Occipital lobe (tissue), 2 donors: ENCODE results near the gene P2RY2. TPM values are rescaled to one million over a fixed set of nuclear protein-coding genes. Genes with fewer than 3 reads are reported as not detected.
"Not testable (repeated sequence)": the region's sequence is repeated elsewhere in the genome, so short reads cannot be mapped to it uniquely, and the experiment has no call there.

Experiments used
- DNase-seq: peaks from one replicate; lab custom pipeline; 2025; lab: John Stamatoyannopoulos, UW
- total RNA-seq: library from RNA; depleted of rRNA; stranded (reverse); fragments of >200 nt; gene quantifications from one replicate; pipeline ENCODE4 v1.2.3, GENCODE V29; 2014

Gene P2RY2
- total RNA-seq, 1 donor from 2014 or later: not detected

GRCh38 chr11:73226297-73227006 is 8.4 kb downstream of the P2RY2 start:
- no peak for DNase-seq

DNA sequence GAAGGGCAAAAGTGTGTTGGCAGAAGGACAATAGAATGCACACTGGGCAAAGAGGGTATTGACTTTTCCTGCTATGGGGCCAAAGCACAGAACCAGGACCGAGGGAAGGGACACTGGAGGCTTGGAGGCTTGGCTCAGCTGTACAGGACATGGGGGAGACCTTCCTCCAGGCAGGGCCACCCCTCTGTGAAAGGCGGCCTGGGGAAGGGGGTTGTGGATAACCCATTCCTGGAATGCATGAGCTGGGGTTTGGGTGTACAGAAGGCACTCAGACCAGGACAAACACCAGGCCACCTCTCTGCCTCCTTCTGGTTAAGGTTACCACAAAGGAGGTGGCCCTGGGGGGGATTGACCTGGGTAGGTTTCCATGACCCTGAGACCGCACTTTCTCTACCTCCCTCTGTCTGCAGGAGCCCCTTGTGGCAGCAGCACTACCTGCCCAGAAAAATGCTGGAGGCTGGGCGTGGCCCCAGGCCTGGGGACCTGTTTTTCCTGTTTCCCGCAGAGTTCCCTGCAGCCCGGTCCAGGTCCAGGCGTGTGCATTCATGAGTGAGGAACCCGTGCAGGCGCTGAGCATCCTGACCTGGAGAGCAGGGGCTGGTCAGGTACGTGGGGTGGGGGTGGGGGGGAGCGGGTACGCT is 9.6 kb downstream of the P2RY2 start:
- DNase-seq: no peak

GRCh38 chr11:73228268-73229134 is 10.4 kb downstream of the P2RY2 start:
- DNase-seq: no peak

DNA sequence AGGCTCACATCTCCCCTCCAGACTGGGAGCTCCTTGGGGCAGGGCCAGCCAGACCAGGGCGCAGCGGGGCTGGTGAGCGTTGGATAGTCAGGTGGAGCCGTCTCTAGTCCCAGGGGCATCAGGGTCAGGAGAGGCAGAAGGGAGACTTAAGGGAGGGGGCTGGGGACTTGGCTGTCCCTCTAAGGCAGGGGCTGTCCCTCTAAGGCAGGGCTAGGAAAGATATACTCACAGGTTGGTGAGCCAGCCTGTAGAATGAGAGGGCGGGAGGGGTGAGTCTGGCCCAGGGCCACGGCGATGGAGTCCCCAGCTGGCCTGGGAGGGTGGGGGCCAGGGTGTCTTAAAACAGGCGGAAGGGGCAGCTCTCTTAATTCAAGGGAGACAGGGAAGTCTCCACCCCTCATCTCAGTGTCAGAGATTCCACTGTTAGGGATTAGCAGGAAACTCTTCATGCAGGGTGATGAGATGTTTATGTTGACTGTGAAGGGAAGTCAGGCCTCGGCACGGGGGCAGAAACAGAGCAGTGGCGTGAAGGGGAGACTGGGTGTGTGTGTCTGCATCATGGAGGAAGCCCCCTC is 11.3 kb downstream of the P2RY2 start:
- no peak for DNase-seq

DNA sequence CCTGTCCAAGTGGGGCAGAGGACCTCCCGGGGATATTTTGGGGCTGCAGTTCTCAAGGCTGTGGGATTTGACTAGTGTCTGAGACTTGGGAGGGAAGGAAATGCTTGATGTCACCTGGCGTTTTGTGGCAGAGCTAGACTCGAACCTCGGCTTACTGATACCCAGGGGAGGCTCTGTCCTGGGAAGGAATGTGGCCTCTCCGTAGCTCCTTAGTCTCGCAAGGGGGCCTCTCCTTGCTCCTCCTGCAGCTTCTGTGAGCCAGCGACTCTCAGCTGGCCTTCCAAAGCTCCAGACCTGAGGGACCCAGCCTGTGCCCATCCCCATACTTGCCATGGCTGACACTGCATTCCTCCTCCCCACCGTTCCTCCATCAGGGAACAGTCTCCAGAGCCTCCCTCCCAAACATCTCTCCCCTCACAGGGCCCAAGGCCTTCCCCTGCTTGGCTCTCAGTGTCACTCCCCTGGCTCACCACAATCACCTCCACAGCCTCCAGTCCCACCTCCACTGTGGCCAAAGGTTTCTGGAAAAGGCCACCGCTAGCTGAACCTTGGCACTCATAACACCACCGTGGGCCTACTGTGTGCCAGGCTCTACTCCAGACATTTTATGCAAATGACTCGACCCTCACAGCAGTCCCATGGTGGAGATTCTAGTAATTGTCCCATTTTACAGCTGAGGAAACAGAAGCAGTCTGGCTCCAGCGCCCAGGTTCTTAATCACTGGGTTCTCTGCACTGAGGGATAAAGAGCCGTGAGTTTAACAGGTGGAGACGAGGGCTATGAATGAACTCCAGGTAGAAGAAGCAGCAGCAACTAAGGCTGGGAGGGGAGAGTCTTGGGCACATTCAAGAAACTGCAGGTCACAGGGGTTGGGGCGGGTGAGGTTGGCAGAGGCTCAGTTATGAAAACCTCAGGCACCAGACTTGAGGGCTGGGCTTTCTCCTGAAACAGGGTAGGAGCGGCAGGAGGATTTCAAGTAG is 12.1 kb downstream of the P2RY2 start:
- DNase-seq: no peak

DNA sequence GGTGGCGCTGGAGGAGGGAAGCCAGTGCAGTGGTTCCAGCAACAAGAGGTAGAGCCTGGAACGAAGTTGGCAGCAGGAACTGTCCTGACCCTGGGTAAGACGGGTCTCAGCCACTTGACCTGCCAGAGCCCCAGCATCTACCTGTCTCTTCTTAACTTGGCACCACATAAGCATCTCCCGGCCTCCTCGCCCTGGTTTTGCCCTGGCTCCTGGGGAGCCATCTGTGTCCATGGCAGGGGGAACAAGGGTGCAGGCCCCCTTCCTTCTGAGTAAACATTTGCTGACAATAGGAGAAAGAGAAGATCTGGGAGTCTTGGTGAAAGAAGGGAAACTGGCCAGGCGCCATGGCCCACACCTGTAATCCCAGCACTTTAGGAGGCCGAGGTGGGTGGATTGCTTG is 12.8 kb downstream of the P2RY2 start:
- no peak for DNase-seq

GRCh38 chr11:73232487-73232886 is 14.4 kb downstream of the P2RY2 start:
- DNase-seq: not testable (repeated sequence)

- no peak for DNase-seq
These were observed 15.1 kb downstream of the P2RY2 start for GRCh38 chr11:73233211-73233610.

DNA sequence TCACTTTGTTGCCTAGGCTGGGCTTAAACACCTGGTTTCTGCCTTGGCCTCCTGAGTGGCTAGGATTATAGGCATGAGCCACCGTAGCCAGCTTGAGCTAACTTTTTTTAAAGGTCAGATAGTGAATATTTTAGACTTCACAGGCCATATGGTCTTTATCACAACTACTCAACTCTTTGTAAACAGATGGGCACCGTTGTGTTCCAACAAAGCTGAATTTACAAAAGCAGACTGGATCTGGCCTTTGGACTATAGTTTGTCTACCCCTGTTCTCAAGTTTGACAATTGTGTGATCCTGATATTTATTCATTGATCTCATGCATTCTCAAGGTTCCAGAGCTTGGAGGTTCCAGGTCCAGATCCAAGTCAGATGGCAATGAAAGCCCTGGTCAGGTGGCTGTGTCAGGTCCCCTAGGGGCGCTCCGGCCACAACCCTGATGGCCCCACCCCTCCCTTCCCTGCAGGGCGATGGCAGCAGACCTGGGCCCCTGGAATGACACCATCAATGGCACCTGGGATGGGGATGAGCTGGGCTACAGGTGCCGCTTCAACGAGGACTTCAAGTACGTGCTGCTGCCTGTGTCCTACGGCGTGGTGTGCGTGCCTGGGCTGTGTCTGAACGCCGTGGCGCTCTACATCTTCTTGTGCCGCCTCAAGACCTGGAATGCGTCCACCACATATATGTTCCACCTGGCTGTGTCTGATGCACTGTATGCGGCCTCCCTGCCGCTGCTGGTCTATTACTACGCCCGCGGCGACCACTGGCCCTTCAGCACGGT is 15.8 kb downstream of the P2RY2 start:
- no peak for DNase-seq

- DNase-seq: no peak
These were observed 16.5 kb downstream of the P2RY2 start for GRCh38 chr11:73234471-73235181.

DNA sequence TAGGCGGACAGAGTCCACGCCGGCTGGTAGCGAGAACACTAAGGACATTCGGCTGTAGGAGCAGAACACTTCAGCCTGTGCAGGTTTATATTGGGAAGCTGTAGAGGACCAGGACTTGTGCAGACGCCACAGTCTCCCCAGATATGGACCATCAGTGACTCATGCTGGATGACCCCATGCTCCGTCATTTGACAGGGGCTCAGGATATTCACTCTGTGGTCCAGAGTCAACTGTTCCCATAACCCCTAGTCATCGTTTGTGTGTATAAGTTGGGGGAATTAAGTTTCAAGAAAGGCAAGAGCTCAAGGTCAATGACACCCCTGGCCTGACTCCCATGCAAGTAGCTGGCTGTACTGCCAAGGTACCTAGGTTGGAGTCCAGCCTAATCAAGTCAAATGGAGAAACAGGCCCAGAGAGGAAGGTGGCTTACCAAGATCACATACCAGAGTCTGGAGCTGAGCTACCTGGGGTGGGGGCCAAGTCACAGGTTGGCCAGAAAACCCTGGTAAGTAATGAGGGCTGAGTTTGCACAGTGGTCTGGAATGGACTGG is 17.2 kb downstream of the P2RY2 start:
- no peak for DNase-seq

GRCh38 chr11:73236205-73236765 is 18.2 kb downstream of the P2RY2 start:
- DNase-seq: no peak

GRCh38 chr11:73236854-73237253 is 18.8 kb downstream of the P2RY2 start:
- DNase-seq: no peak

DNA sequence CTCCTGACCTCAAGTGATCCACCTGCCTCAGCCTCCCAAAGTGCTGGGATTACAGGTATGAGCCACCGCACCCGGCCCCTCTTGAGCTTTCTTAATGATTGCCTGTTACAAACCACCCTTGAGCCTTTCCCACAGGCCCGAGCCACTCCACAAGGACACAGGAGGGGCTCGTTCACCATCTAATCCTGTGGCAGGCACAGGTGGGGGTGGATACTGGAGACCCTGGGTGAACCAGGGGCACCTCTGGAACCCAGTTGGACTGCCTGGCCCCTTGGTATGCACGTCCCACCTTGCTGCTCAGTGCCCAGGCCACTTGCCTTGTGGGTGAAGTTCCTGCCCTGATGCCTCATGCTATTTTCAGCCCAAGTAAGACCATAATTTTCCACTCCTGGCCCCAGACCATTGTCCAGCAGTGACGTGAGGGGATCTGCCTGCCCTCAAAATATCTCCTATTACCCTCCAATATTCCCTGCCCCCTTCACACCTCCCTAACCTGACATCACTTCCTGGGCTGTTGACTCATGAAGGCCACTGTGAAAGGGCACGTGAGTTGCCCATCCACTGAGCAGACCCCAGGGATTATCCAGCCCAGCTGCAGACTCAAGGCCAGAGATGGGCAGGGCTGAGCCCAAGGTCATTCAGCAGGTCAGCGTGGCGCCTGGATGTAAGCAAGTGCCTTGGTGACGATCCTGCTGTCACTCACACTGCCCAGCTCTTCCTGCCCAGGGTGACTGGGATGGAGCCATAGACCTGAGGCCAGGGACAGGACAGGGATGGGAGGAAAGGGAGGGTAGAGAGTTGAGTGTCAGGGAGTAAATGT is 19.6 kb downstream of the P2RY2 start:
- DNase-seq: no peak

DNA sequence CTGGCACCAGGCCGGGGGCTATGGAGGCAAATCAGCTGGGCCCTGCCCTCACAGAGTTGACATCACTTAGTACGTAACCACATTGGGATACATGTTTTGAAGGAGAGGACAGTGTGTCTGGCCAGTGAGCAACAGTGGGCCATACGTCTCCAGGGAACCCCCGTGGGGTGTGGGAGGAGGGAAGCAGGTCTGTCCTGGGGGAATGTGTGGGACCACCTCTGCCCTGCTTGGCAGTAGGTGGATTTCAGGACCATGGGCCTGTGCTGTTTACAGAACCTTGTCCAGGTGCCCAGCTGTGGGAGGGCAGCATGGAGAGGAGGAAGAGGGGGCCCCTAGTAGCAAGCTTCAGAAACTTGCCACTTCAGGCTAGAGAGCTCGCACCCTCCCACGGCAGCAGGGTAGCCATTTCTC is 21.0 kb downstream of the P2RY2 start:
- DNase-seq: no peak

DNA sequence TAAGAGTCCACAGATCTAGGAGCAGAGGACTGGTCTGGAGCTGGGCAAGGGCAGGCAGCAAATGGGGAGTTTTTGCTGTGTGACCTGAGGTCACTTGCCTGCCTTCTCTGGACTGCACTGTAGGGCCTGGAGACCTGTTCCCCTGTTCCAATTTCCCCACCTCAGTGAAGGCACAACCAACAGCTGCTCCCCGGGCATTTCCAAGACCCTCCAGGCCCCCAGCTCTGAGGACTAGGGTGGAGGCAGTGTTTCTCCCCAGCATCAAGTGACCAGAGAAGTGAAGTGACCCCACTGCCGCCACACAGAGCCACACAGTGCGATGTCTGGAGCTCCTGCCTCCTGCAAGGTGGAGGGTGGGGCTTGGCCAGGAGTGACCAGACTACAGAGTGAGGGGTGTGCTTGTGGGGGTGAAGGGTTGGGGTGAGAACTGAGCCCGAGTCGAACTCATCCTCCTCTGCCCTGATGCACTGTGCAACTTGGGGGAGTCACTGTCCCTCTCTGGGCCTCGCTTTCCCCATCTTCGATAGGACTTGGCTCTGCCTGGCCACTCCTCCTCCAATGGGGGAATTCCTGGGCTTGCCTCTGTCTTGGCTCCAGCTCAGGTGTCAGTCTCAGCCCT is 21.6 kb downstream of the P2RY2 start:
- DNase-seq: no peak

DNA sequence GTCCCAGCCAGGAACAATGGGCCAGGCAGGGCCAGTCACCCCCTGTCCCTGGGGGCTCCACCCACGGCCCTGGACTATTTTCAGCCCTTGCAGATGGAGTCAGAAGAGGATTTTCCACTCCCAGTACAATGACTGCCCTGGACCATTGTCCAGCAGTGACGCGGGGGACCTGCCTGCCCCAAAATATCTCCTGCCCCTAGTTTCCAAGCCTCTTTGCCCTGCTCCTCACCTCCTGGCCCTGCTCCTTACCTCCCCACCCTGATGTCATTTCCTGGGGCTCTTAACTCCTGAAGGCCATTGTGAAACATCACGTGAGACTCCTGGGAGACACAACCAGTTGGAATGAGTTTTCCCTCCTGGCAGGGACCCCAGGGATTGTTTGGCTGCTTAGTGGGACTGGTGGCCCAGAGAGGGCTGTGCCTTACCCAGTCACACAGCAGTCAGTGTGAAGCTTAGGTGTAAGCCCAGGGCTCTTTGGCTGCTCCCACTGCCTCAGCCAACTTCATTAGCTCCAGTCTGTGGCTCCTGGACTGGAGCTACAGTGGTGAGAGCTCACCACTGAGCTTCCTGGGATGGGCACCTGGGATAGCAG is 22.2 kb downstream of the P2RY2 start:
- DNase-seq: no peak
